T-helper 1 cell treated with Interleukin-12 subunit alpha and Interleukin-12 subunit beta and Interleukin-4 antibody, amounts not matched to agents 30 ng/mL and 1 ng/mL, for 36 hours (primary cell): ENCODE measurements around the gene FAM216B. TPM values are rescaled to one million over a fixed set of nuclear protein-coding genes. Genes with fewer than 3 reads are reported as not detected.
"Not testable (repeated sequence)": the region's sequence is repeated elsewhere in the genome, so short reads cannot be mapped to it uniquely, and the experiment has no call there.

ENCODE experiments used
- intact Hi-C: fragments of 100-400 bp; cut with micrococcal nuclease; formaldehyde crosslinking; loops from one replicate; pipeline ENCODE4 v1.15.1; 2024
- total RNA-seq: library from RNA; stranded (reverse); gene quantifications from 2 replicates; pipeline ENCODE4 v1.2.3, GENCODE V29; 2022

The FAM216B gene
- total RNA-seq, result not detected in 2 replicates

DNA sequence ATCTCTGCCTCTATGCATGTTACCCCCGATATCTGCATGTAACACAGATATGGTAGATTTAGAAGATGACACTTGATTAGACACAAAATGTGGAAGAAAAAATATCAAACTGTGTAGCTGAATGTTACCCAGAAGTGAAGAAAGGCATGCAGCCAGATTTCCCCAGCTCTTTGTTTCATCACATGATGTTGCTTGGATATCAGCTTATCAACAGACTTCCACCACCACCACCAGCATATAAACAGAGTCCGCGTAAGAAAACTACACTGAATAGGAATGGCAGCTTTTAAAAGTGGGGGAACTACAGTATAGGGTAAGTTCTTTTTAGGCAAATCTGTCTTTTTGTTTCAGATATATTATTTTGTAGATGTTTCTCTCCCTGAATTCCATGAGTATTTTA lies at the start of gene FAM216B:
Gene FAM216B, plus strand, starts transcription at position 233 of the 400 bp plus-strand sequence. CDS start 2,484 bp downstream, outside the sequence.
- intact Hi-C loops, result no loop called here

GRCh38 chr13:42732073-42732472 lies 49.3 kb upstream of the FAM216B start:
- intact Hi-C loops, result no loop called here

GRCh38 chr13:42733046-42733445 lies 48.3 kb upstream of the FAM216B start:
- intact Hi-C loops, result no loop called here

DNA sequence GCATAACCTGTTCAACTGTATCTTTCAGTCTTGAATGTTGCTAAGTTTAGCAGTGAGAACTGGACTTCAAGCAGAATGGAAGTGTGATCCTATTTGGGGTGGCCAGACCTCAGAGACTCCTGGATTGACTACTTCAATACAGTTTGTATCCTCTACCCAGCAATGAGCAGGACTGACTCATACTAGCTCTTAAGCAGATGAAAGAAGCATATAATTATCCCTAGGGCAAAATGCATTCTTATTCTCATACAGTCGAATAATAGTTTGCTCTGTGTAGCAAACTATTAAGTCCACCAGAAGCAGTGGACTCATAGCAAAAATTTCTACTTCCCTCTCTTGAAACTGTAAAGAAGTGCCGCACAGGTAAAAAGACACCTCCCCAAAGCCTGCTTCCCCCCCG lies 46.4 kb upstream of the FAM216B start:
- intact Hi-C loops, result no loop called here

DNA sequence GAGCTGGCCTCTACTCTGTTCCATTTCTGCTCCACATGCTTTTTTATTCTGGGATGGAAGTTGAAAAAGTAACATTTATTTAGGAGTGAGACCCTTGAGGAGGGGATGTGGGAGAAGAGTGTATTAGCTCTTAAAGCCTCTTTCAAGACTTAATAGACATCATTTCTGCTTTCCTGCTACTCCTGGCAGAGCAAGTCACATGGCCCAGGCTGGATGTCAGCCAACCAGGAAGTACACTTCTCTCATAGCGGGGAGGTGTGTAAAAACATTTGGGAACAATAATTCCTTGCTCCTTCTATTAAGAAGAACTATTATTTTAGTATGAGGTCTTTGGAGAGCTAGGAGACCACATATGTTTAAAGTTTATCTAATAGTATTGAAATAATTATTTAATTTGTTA lies 40.6 kb upstream of the FAM216B start:
- intact Hi-C loops, result no loop called here

GRCh38 chr13:42741914-42742313 lies 39.5 kb upstream of the FAM216B start:
- intact Hi-C loops, result no loop called here

GRCh38 chr13:42745655-42746054 lies 35.7 kb upstream of the FAM216B start:
- intact Hi-C loops, result no loop called here

GRCh38 chr13:42746866-42747265 lies 34.5 kb upstream of the FAM216B start:
- intact Hi-C loops, result no loop called here

- intact Hi-C loops, result no loop called here
Measured at GRCh38 chr13:42747399-42747873, 33.9 kb upstream of the FAM216B start.

DNA sequence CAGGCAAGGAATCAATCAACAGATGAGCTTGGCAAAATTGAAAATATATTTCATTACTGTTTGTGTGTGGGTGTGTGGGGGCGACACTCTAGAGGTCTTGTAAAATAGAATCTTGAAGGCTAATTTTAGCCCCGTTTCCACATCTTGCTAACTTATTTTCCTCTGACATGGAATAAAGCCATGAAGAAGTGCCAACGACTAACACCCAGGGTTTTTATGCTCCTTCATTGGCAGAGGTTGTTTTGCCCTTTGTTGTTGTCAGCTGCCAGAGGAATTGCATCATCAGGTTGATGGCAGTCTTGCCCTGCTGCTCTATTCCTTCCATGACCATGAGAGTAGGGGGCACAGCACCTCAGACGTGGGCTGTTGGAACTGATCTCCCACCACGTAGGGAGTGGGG lies 30.6 kb upstream of the FAM216B start:
- intact Hi-C loops, result no loop called here

DNA sequence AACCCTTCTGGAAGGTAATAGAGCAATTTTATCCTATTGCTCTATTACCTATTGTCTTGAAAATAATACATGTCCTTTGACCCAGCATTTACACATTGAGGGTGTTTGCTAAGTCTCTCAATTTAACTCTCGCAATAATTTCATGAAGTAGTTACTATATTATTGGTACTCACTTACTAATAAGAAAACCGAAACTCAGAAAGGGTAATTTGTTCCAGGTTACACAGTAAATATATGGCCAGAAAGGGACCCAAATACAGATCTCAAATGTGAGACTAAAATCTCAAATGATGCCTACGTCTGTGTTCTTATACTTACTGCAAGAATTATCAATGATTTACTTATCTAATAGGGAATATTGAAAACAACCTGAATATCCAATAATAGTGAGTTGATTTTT lies 29.7 kb upstream of the FAM216B start:
- intact Hi-C loops, result no loop called here

GRCh38 chr13:42752731-42753130 lies 28.7 kb upstream of the FAM216B start:
- intact Hi-C loops, result no loop called here

DNA sequence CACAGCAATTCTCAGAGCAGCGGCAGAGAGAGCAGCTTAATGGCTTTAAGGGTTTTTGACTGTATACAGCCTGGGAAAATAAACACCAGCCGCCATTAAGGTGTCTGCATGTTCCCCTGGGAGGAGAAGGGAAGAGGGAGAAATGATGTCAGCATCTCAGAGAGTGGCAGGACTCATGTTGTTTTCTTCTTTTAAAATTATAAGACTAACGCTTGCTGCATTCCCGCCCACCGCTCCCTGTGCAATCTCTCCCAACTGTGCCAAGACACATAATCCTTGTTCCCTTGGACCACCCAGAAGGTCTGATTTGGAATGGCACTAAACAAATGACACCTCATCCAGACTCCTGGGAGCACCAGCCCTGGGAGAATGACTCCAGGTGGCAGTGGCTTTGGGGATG lies 27.7 kb upstream of the FAM216B start:
- intact Hi-C loops, result no loop called here

DNA sequence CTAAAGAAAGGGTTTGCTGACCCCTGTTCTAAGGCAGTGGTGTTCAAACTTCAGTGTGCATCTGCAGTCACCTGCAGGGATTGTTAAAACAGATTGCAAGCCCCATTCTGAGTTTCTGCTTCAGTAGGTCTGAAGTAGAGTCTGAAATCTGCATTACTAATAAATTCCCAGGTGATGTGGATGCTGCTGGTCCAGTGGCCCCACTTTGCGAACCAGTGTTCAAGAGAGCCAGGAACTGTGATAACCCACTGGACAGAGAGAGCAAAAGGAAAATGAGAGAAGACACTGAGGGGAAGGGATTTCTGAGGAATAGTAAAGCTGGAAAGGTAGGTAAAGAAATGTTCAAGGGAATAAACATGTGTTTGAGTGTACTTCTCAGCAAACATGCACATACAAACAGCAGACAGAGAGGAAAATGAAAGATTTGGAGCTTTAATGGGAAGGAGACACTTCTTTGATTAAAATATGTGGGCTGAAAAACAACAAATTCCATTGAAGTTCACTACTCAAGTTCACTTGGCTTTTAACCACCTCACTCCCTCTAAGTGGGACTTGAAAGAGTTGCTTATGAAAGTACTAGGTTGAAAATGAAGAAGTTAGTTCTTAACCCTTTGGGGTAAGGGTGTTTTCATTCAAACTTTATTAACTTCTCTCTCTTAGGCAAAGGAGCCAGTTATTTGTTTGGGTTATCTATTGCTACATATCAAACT lies 26.4 kb upstream of the FAM216B start:
- intact Hi-C loops, result no loop called here

GRCh38 chr13:42757678-42758420 lies 23.5 kb upstream of the FAM216B start:
- intact Hi-C loops, result no loop called here

- intact Hi-C loops, result no loop called here
Measured at GRCh38 chr13:42758515-42758914, 22.9 kb upstream of the FAM216B start.

DNA sequence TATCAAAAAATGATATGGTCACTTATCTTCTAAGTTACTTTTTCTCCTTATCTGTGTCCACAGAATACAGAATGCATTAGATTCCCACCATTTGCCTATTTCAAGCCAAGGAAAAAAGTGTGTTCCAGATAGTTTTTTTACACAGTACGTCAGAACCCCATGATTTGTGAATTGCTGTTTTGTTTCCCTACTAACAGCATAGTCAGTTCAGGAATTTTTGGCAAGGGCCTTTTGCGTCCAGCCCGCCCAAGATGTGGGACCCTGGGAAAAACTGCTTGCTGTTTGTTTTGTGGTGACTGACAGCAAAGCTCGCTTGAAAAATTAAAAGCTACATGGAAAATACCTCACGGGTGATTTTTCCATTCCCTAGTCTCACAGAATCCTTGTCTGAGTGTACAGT lies 20.4 kb upstream of the FAM216B start:
- intact Hi-C loops, result no loop called here

GRCh38 chr13:42762251-42762650 lies 19.1 kb upstream of the FAM216B start:
- intact Hi-C loops, result no loop called here

DNA sequence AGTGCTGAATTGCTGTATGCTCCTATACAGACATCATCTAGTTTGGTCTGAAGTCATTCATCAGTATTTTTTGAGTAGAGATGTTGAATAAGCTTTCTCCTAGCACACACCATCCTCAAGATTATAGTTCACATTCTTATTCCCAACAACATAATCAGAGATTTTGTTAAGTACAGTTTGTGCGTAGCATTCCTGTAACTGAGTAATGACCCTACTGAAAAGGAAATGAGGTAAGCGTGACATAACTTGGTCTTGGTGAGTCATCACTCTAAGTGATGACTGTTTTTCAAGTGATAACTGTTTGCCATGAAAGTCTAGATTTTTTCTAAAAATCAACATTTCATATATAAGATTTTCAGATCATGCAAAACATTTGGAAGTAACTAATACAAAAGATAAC lies 18.5 kb upstream of the FAM216B start:
- intact Hi-C loops, result no loop called here

DNA sequence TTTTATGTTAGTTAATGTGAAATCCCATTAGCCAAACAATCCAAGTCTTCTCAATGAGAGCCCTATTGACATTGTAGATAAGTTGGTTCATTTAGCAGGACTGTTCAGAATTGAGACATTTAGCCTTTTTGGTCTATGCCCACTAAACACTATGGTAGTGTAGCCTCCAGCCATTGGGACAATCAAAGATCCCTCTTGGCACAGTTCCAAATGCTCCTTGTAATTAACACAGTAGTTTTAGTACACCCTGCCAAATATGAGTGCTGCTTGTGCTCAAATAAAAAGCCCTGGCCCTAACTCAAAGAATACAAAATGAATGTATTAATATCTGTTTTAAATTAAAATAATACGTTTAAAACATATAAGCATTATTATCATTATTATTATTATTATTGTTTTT lies 15.4 kb upstream of the FAM216B start:
- intact Hi-C loops, result no loop called here

DNA sequence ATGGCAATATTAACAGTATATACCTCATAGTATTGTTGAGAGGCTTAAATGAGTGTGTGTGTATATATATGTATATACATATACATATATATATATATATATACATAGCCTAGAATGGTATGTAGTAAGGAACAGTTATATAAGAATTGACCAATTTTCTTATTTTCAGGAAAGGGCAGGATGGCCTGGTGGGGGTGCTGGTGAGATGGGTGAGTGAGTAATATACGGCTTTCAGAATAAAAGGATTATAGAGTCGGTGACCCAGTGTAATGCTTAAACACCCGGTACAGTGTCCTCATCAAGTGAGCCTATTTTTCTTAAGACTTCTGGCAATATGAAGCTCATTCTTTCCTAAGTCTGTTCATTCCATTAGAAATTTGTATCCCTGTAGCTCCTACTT lies 11.7 kb upstream of the FAM216B start:
- intact Hi-C loops, result no loop called here

DNA sequence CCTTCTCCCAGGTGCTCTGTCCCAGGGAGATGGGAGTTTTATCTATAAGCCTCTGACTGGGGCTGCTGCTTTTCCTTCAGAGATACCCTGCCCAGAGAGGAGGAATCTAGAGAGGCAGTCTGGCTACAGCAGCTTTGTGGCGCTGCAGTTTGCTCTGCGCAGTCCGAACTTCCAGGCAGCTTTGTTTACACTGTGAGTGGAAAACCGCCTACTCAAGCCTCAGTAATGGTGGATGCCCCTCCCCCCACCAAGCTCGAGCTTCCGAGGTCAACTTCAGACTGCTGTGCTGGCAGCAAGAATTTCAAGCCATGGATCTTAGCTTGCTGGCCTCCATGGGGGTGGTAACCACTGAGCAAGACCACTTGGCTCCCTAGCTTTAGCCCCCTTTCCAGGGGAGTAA lies 4.8 kb upstream of the FAM216B start:
- intact Hi-C loops, result not testable (repeated sequence)

GRCh38 chr13:42777467-42777866 lies 3.9 kb upstream of the FAM216B start:
- intact Hi-C loops, result no loop called here
